Mesangial cell (primary cell): Measurements from ENCODE around the gene KCNH4. TPM values are rescaled to one million over a fixed set of nuclear protein-coding genes. Genes with fewer than 3 reads are reported as not detected.

Source experiments
- total RNA-seq: library from RNA; depleted of rRNA; stranded (reverse); fragments of >200 nt; gene quantifications from 2 replicates; pipeline ENCODE4 v1.2.3, GENCODE V29; 2015

Gene KCNH4
- total RNA-seq, result not detected in 2 replicates

DNA sequence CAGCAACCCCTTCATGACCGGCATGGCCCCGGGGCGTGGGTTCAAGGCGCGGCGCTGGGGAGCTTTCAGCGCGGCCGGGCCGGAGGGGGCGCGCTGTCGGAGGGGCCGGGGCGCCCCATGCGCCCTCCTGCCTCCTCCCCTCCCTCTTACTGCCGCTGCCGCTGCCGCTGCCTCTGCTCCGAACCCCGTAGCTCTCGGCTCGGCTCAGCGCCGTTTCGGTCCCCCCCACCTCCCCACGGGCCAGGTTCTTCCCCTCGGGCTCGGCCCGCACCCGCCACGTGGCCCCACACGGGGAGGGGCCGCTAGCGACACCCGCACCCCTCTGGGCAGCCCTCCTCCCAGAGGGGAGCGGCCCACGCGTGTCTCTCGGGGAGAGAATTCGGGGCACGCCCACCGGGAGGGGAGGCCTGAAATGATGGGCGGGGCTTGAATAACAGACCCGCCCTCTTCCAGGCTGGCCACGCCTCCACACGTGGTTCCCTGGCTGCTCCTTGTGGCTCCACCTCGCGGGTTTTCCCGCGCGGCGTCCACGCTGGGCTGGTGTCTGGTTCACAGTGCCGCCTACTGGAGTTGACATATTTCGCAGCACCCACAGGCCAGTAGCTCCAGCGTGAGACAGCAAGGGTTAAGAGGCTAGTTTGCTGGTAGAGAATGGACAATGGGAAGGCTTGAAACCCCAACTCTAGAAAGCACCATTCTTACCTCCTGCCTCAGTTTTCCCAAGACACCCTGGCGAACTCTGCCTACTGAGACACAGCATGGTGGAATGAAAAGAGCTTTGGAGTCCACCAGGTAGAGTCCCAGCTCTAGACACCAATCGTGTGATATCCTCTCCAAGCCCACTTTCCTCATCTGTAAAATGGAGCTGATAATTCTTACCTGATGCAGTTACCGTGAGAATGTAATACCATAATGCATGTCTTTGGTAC lies at the start of gene KCNH4:
Gene KCNH4, minus strand, starts transcription at position 221 of the 929 bp plus-strand sequence. Its CDS starts 197 bp downstream, at position 24.

GRCh38 chr17:42193969-42194899 lies 13.3 kb upstream of the KCNH4 start, which contains the start of gene GHDC:
Gene GHDC, minus strand, starts transcription at chr17:42194494. Its CDS starts 913 bp downstream, at chr17:42193581.

DNA sequence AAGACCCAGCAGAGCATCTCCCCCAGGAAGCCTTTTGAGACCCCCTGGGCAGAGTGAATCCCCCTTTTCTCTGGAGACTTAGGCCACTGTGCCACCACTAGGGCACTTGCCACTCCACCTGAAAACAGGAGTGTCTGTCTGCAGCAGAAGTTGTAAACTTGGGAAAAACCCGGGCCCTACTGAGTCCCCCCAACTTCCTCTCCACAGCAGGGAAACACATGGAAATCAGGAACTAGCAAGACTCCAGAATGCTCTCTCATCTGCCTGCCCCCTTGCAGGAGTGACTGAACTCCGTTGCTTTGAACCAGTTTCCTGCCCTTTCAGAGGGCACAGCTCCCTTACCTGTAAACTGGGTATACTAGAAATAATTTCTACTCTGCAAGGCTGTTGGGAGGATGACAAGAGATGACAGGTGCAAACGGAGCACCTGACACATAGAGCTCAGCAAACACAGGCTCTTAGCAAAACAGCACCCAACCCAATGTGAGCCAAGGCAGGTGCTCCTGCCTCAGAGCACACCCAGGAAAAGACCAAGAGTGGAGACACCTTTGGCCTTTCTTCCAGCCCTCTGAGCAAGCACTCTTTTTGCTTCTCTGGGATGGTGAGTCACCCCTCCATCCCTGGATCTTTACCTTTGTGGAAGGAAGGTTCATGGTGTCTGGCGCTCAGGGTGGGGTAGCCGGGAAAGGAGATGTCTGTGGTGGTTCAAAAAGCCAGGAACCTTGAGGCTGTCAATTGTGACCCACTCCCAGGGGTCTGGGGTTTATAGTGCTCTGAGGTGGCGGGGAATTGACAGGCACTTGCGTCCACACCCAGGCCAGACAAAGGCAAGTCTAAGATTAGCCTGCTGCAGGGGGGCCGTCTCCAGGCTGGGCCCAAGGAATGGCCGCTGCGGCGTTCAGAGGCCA lies 4.0 kb upstream of the KCNH4 start, which contains the start of gene HCRT:
Gene HCRT, minus strand, starts transcription at position 740 of the 908 bp plus-strand sequence. Its CDS starts 87 bp downstream, at position 653.

GRCh38 chr17:42122371-42123303 lies 58.3 kb downstream of the KCNH4 start, which contains the start of gene HSPB9:
Gene HSPB9, plus strand, starts transcription at chr17:42122804. Its CDS starts 47 bp downstream, at chr17:42122851.

GRCh38 chr17:42120770-42121769 lies 59.9 kb downstream of the KCNH4 start, which contains the start of gene KAT2A:
Gene KAT2A, minus strand, starts transcription at chr17:42121367. Its CDS starts 63 bp downstream, at chr17:42121304.

GRCh38 chr17:42112552-42113176 lies 68.3 kb downstream of the KCNH4 start, which contains the start of gene DHX58:
Gene DHX58, minus strand, starts transcription at chr17:42112714. Its CDS starts 822 bp downstream, at chr17:42111892.

Other genes starting within 250 kb of the KCNH4 start
- gene CNP, start 214.3 kb downstream of the KCNH4 start, total RNA-seq, result 63.7 and 81.6 TPM in 2 replicates
- 41.1 and 45.5 TPM in 2 replicates for gene DNAJC7, start 163.7 kb downstream of the KCNH4 start, total RNA-seq
- 52.5 and 74.7 TPM in 2 replicates for gene NKIRAS2, start 161.1 kb downstream of the KCNH4 start, total RNA-seq
- 0.16 and 0.76 TPM in 2 replicates for gene C17orf113, start 130.5 kb downstream of the KCNH4 start, total RNA-seq
- gene ZNF385C, start 82.7 kb downstream of the KCNH4 start, total RNA-seq, result under 0.01 TPM in 1 of 2 replicates, not detected in the other
- gene DHX58, start 68.4 kb downstream of the KCNH4 start, total RNA-seq, result 2.8 and 7.7 TPM in 2 replicates
- gene KAT2A, start 59.8 kb downstream of the KCNH4 start, total RNA-seq, result 21.3 TPM in 2 replicates
- not detected in 2 replicates for gene HSPB9, start 58.3 kb downstream of the KCNH4 start, total RNA-seq
- gene RAB5C, start 26.2 kb downstream of the KCNH4 start, total RNA-seq, result 172 and 174 TPM in 2 replicates
- gene HCRT, start 4.3 kb upstream of the KCNH4 start, total RNA-seq, result not detected in 2 replicates
- 18.1 and 43.4 TPM in 2 replicates for gene GHDC, start 13.4 kb upstream of the KCNH4 start, total RNA-seq
- gene STAT5B, start 95.2 kb upstream of the KCNH4 start, total RNA-seq, result 20.9 and 22.3 TPM in 2 replicates
- 10.4 and 14.8 TPM in 2 replicates for gene STAT5A, start 107.4 kb upstream of the KCNH4 start, total RNA-seq
- 59.0 and 101 TPM in 2 replicates for gene STAT3, start 207.3 kb upstream of the KCNH4 start, total RNA-seq
- 224 and 302 TPM in 2 replicates for gene CAVIN1, start 242.1 kb upstream of the KCNH4 start, total RNA-seq